DMS 273 (cell line): ENCODE results near the gene MRTFA.

ENCODE experiments used
- DNase-seq: peaks from one replicate; lab custom pipeline; 2025; ENCODE audit not compliant: unreplicated experiment; lab: John Stamatoyannopoulos, UW

Gene MRTFA

GRCh38 chr22:40364431-40364830 is 272.1 kb downstream of the MRTFA start:
- no peak for DNase-seq

- DNase-seq = no peak
These were observed 273.5 kb downstream of the MRTFA start for GRCh38 chr22:40363059-40363458.

DNA sequence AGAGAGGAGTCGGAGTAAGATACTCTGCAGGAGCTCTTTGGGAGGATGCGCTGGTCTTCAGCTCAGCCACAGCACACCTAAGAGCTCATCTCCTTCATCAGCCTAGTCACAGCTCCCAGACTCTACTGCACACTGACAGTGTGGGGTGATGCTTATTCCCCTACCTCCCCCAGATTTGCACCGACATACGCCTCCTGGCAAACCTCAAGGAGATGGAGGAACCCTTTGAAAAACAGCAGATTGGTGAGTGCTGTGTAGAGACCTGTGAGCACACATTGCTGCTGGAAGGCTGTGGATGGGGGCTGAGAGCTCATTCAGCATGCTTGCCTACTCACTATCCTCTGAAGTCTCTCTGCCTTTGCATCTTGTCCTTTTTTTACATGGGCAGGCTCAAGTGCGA is 275.4 kb downstream of the MRTFA start:
- DNase-seq = no peak
